CD14-positive monocyte (primary cell): ENCODE results near the gene AP2B1. TPM values are rescaled to one million over a fixed set of nuclear protein-coding genes. Genes with fewer than 3 reads are reported as not detected.

Source experiments
- DNase-seq, 3 donors: peaks; one replicate each; pipeline ENCODE4 v3.0.0-alpha.2; 2011 to 2022
- H2AFZ ChIP-seq: 2 replicates; pipeline ENCODE4 v1.6.0; 2012; ENCODE audit warnings: mild to moderate bottlenecking, low read depth, low read length, inconsistent platforms; ENCODE audit not compliant: insufficient read depth, poor library complexity, severe bottlenecking
- H3K27ac ChIP-seq, 2 donors: 1 replicate in 1 of 2; 2 replicates in 1 of 2; pipeline ENCODE4 v1.5.1; 2012 to 2013; ENCODE audit warnings: low read length in 2 of 2, control low read depth in 1 of 2, inconsistent platforms in 1 of 2, low read depth in 1 of 2, mild to moderate bottlenecking in 1 of 2
- H3K27me3 ChIP-seq, 2 donors: one replicate each; pipeline versions ENCODE4 v1.6.0 to v1.6.1; 2011 to 2013; ENCODE audit warnings: low read length in 2 of 2; ENCODE audit not compliant: control insufficient read depth in 2 of 2, insufficient read depth in 2 of 2
- H3K36me3 ChIP-seq, 2 donors: replicated peaks in 1 of 2; 1 replicate in 1 of 2; 2 replicates in 1 of 2; pipeline versions ENCODE4 v1.5.1 to v1.6.1; 2012 to 2013; ENCODE audit warnings: low read length in 2 of 2, control low read depth in 1 of 2, inconsistent platforms in 1 of 2, mild to moderate bottlenecking in 1 of 2; ENCODE audit not compliant: insufficient read depth in 2 of 2, control insufficient read depth in 1 of 2
- H3K4me1 ChIP-seq, 2 donors: 1 replicate in 1 of 2; 2 replicates in 1 of 2; pipeline versions ENCODE4 v1.5.1 to v1.6.1; 2012 to 2013; ENCODE audit warnings: low read length in 2 of 2, control low read depth in 1 of 2, inconsistent platforms in 1 of 2, mild to moderate bottlenecking in 1 of 2, moderate library complexity in 1 of 2; ENCODE audit not compliant: insufficient read depth in 2 of 2, control insufficient read depth in 1 of 2
- H3K4me2 ChIP-seq: replicated peaks from 2 replicates; pipeline ENCODE3; 2012; ENCODE audit warnings: low read length, moderate library complexity, mild to moderate bottlenecking; ENCODE audit not compliant: poor library complexity, severe bottlenecking; ENCODE audit errors: extremely low read depth
- H3K4me3 ChIP-seq, 3 experiments: fragments of 200-600 bp in 1 of 3; sonication (generic) in 1 of 3; replicated peaks in 1 of 3; 1 replicate in 2 of 3; 2 replicates in 1 of 3; pipeline ENCODE4 v1.5.1; 2011 to 2013; ENCODE audit warnings: low read length in 3 of 3, mild to moderate bottlenecking in 3 of 3, control low read depth in 2 of 3, low read depth in 2 of 3, inconsistent platforms in 1 of 3, moderate library complexity in 1 of 3
- H3K79me2 ChIP-seq: 2 replicates; pipeline ENCODE4 v1.6.0; 2012; ENCODE audit warnings: mild to moderate bottlenecking, control low read depth, inconsistent platforms, low read length, moderate library complexity; ENCODE audit not compliant: insufficient read depth
- H3K9ac ChIP-seq: 2 replicates; pipeline ENCODE4 v1.6.0; 2017; ENCODE audit warnings: low read length, mild to moderate bottlenecking; ENCODE audit not compliant: insufficient read depth, poor library complexity, severe bottlenecking
- H3K9me3 ChIP-seq, 2 donors: replicated peaks in 1 of 2; 1 replicate in 1 of 2; 2 replicates in 1 of 2; pipeline versions ENCODE4 v1.5.1 to v1.6.1; 2012 to 2013; ENCODE audit warnings: low read length in 2 of 2, control low read depth in 1 of 2; ENCODE audit not compliant: control insufficient read depth in 1 of 2, insufficient read depth in 1 of 2
- H4K20me1 ChIP-seq: 2 replicates; pipeline ENCODE4 v1.6.0; 2012; ENCODE audit warnings: mild to moderate bottlenecking, low read length, control low read depth, moderate library complexity; ENCODE audit not compliant: insufficient read depth
- H3K27ac Mint-ChIP-seq, 7 donors: one replicate each; pipeline ENCODE4 v1.8.0; 2020; ENCODE audit warnings: mild to moderate bottlenecking in 7 of 7, mixed read lengths in 7 of 7, moderate library complexity in 6 of 7, inconsistent platforms in 2 of 7
- H3K27me3 Mint-ChIP-seq, 3 donors: one replicate each; pipeline ENCODE4 v1.8.0; 2021 to 2022; ENCODE audit warnings: low read depth in 3 of 3, mild to moderate bottlenecking in 3 of 3, mixed read lengths in 3 of 3, moderate library complexity in 3 of 3, inconsistent platforms in 1 of 3
- H3K36me3 Mint-ChIP-seq, 2 donors: one replicate each; pipeline ENCODE4 v1.8.0; 2020; ENCODE audit warnings: mixed read lengths in 2 of 2, inconsistent platforms in 1 of 2, mild to moderate bottlenecking in 1 of 2
- H3K4me1 Mint-ChIP-seq: one replicate; pipeline ENCODE4 v1.8.0; 2020; ENCODE audit warnings: mild to moderate bottlenecking, mixed read lengths
- H3K4me3 Mint-ChIP-seq, 2 donors: one replicate each; pipeline ENCODE4 v1.8.0; 2020; ENCODE audit warnings: mild to moderate bottlenecking in 2 of 2, mixed read lengths in 2 of 2, moderate library complexity in 1 of 2
- H3K9me3 Mint-ChIP-seq, 7 donors: one replicate each; pipeline ENCODE4 v1.8.0; 2020 to 2022; ENCODE audit warnings: mixed read lengths in 7 of 7, mild to moderate bottlenecking in 6 of 7, moderate library complexity in 6 of 7, inconsistent platforms in 2 of 7
- WGBS: methylation state at CpG from one replicate; pipeline ENCODE4 v1.1.5; 2013; ENCODE audit warnings: missing lambda C conversion rate; ENCODE audit not compliant: insufficient coverage; 5-methylcytosine and 5-hydroxymethylcytosine counted together
- intact Hi-C, 2 donors: fragments of 100-400 bp; cut with micrococcal nuclease; formaldehyde crosslinking; loops; one replicate each; pipeline versions ENCODE4 v1.15.0 to v1.15.1; 2023
- polyA plus RNA-seq, 3 donors: library from polyadenylated mRNA; depleted of rRNA in 1 of 3; unstranded in 2 of 3; stranded (reverse) in 1 of 3; fragments of 300-500 nt in 2 of 3; fragments of >200 nt in 1 of 3; fragmentation: Illumina TruSeq in 2 of 3; gene quantifications; 1 replicate in 2 of 3; 2 replicates in 1 of 3; pipeline ENCODE4 v1.2.3, GENCODE V29; 2012 to 2021
- TF ChIP-seq, protein P1 (sequence below): fragments of 200-600 bp; IDR thresholded peaks from one replicate; pipeline ENCODE4 v1.8.0; 2022; ENCODE audit warnings: antibody characterized with exemption, mild to moderate bottlenecking

AP2B1 gene
- polyA plus RNA-seq, 3 donors, result 28.7 to 44.2 (median 29.4) TPM

DNA sequence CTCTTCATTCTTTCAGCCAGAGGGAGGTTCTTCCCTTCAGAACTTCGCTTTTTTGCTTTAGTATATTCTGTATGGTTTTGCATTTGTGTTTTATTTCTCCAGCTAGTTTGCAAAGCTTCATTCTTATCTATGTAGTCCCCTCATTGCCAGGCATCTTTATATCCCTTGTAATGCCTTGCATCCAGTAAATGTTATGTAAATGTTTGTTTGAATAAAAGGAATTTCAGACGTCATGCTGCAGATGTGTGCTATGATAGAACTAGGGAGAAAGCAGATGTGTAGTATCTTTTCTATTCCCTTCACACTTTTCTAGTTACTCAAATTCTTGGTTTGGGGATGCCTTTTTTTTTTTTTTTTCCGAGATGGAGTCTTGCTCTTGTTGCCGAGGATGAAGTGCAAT lies 81.7 kb downstream of the AP2B1 start:
- Histone ChIP-seq H3K27me3 (no peaks in the 10 kb centered on the region), H4K20me1 (no peaks in the 10 kb centered on the region), H3K36me3 (peaks cover 58 to 91% of the 10 kb centered on the region in 2 donors), H3K4me2 (no peak overlapping the region), H3K4me3 (no peak overlapping the region), H2AFZ (no peak overlapping the region), H3K9ac (no peak overlapping the region), H3K79me2 (no peaks in the 10 kb centered on the region), H3K27ac (no peak overlapping the region), H3K9me3 (no peaks in the 10 kb centered on the region), H3K4me1 (no peaks in the 10 kb centered on the region)
- DNase-seq, result no peak
- Mint-ChIP-seq H3K9me3 (no peaks in the 10 kb centered on the region), H3K27me3 (no peaks in the 10 kb centered on the region), H3K4me3 (peak overlapping the region in 1 of 2 donors; percentile 9), H3K36me3 (peaks cover 63 to 81% of the 10 kb centered on the region in 2 donors), H3K27ac (no peak overlapping the region), H3K4me1 (no peaks in the 10 kb centered on the region)
- TF ChIP-seq, protein P1, sequence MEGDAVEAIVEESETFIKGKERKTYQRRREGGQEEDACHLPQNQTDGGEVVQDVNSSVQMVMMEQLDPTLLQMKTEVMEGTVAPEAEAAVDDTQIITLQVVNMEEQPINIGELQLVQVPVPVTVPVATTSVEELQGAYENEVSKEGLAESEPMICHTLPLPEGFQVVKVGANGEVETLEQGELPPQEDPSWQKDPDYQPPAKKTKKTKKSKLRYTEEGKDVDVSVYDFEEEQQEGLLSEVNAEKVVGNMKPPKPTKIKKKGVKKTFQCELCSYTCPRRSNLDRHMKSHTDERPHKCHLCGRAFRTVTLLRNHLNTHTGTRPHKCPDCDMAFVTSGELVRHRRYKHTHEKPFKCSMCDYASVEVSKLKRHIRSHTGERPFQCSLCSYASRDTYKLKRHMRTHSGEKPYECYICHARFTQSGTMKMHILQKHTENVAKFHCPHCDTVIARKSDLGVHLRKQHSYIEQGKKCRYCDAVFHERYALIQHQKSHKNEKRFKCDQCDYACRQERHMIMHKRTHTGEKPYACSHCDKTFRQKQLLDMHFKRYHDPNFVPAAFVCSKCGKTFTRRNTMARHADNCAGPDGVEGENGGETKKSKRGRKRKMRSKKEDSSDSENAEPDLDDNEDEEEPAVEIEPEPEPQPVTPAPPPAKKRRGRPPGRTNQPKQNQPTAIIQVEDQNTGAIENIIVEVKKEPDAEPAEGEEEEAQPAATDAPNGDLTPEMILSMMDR, result no peak
- 100% methylated on average over 1 of the region's 4 CpGs for WGBS
- intact Hi-C loops, result no loop called here

DNA sequence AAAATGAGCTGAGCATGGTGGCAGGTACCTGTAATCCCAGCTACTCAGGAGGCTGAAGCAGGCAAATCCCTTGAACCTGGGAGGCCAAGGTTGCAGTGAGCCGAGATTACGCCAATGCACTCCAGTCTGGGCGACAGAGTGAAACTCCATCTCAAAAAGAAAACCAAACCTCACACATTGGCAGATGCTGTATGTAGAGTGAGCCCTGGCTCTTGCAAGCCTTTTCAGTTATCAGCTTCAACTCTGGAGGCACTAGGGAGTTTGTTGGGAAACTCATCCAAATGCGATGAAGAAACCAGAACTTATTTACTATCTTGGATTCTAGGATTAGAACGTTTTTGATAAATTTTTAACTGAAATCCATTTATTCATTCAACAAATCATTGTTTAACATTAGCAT lies 87.4 kb downstream of the AP2B1 start:
- Histone ChIP-seq H3K9me3 (no peaks in the 10 kb centered on the region), H3K9ac (no peak overlapping the region), H3K79me2 (no peaks in the 10 kb centered on the region), H3K4me1 (no peaks in the 10 kb centered on the region), H3K36me3 (peaks cover 62 to 94% of the 10 kb centered on the region in 2 donors), H3K4me2 (no peak overlapping the region), H3K27ac (no peak overlapping the region), H3K27me3 (no peaks in the 10 kb centered on the region), H4K20me1 (no peaks in the 10 kb centered on the region), H2AFZ (no peak overlapping the region), H3K4me3 (no peak overlapping the region)
- Mint-ChIP-seq H3K27me3 (no peaks in the 10 kb centered on the region), H3K4me1 (no peaks in the 10 kb centered on the region), H3K9me3 (no peaks in the 10 kb centered on the region), H3K4me3 (no peak overlapping the region), H3K36me3 (peaks cover 60 to 79% of the 10 kb centered on the region in 2 donors), H3K27ac (no peak overlapping the region)
- DNase-seq, result no peak
- no CpG with 5 or more reads among the region's 5 CpGs for WGBS
- TF ChIP-seq, protein P1, result no peak
- intact Hi-C loops, result no loop called here
